MM.1S (cell line): ENCODE results near the gene PARP8.

Experiments
- CTCF ChIP-seq: fragments of 300-600 bp; sonication (generic); IDR thresholded peaks from 2 replicates; pipeline ENCODE4 v1.5.1; 2016; ENCODE audit warnings: antibody characterized with exemption, low read length, mixed read lengths
- EZH2 ChIP-seq: fragments of 300-600 bp; sonication (generic); optimal IDR thresholded peaks from 2 replicates; pipeline ENCODE3; 2017; ENCODE audit warnings: low read depth, mild to moderate bottlenecking, antibody characterized with exemption, low read length, mixed read lengths

- TF ChIP-seq CTCF: no peak
- no peak for TF ChIP-seq EZH2
These were observed 156.3 kb downstream of the PARP8 start for GRCh38 chr5:50822761-50823160.
